ENCODE measurements around the gene SLC35F3. TPM values are rescaled to one million over a fixed set of nuclear protein-coding genes. Genes with fewer than 3 reads are reported as not detected.

SLC35F3 gene
- total and polyA plus RNA-seq, 9 donors, result 0.04 to 0.69 (median 0.17) TPM; not detected in 3

GRCh38 chr1:234361102-234361603 lies 456.7 kb downstream of the SLC35F3 start:
- Histone ChIP-seq H3K4me1 (ENCODE audit: insufficient read depth) (no peaks in the 10 kb centered on the region), H3K27ac (no peak overlapping the region), H3K36me3 (no peaks in the 10 kb centered on the region), H3K4me3 (no peak overlapping the region), H3K9me3 (no peaks in the 10 kb centered on the region), H3K27me3 (no peaks in the 10 kb centered on the region)
- 86 to 91% (median 91%) methylated on average over 3 of the region's 3 CpGs for WGBS, 3 donors
- intact Hi-C loops (cut with DNase I), result no loop called here
- DNase-seq, result no peak
- TF ChIP-seq CTCF (IDR thresholded peaks at IDR 0.05), result no peak
- no peak for TF ChIP-seq EP300 (IDR thresholded peaks at IDR 0.05)
- no peak for TF ChIP-seq POLR2A (IDR thresholded peaks at IDR 0.05)

GRCh38 chr1:234362558-234362957 lies 458.1 kb downstream of the SLC35F3 start:
- Histone ChIP-seq H3K4me3 (no peak overlapping the region), H3K9me3 (no peaks in the 10 kb centered on the region), H3K36me3 (no peaks in the 10 kb centered on the region), H3K27me3 (no peaks in the 10 kb centered on the region), H3K4me1 (ENCODE audit: insufficient read depth) (no peaks in the 10 kb centered on the region), H3K27ac (no peak overlapping the region)
- 59 to 81% (median 62%) methylated on average over 2 of the region's 2 CpGs for WGBS, 3 donors
- TF ChIP-seq EP300 (IDR thresholded peaks at IDR 0.05) (no peak), CTCF (IDR thresholded peaks at IDR 0.05) (no peak), POLR2A (IDR thresholded peaks at IDR 0.05) (no peak)
- intact Hi-C loops (cut with DNase I), result no loop called here
- no peak for DNase-seq

GRCh38 chr1:234368320-234369032 lies 464.0 kb downstream of the SLC35F3 start:
- DNase-seq, result no peak
- Histone ChIP-seq H3K9me3 (no peaks in the 10 kb centered on the region), H3K27ac (no peak overlapping the region), H3K4me1 (ENCODE audit: insufficient read depth) (no peaks in the 10 kb centered on the region), H3K27me3 (no peaks in the 10 kb centered on the region), H3K36me3 (no peaks in the 10 kb centered on the region), H3K4me3 (no peak overlapping the region)
- WGBS, 3 donors, result 70 to 74% (median 72%) methylated on average over 12 of the region's 12 CpGs
- TF ChIP-seq CTCF (IDR thresholded peaks at IDR 0.05), result no peak
- no peak for TF ChIP-seq EP300 (IDR thresholded peaks at IDR 0.05)
- no peak for TF ChIP-seq POLR2A (IDR thresholded peaks at IDR 0.05)
- intact Hi-C loops (cut with DNase I), result no loop called here

DNA sequence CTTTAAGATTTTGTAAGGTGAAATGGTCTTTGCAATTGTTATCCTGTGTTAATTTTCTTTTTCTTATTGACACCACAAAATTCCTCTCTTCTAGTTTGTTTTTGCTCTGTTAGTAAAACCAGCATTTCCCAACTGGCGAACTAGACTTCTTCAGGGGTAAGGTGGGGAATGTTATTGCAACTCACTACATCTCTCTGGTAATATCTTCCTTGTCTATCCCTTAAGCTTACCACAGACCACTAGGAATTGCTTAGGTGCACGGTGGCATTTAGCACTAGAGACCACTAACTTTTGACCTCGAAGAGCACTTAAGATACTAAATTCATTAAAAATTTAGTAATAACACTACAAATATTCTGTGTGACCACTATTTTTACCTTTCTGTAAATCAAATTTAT lies 464.6 kb downstream of the SLC35F3 start:
- intact Hi-C loops (cut with DNase I), result no loop called here
- Histone ChIP-seq H3K4me3 (no peak overlapping the region), H3K27ac (no peak overlapping the region), H3K27me3 (no peaks in the 10 kb centered on the region), H3K9me3 (no peaks in the 10 kb centered on the region), H3K36me3 (no peaks in the 10 kb centered on the region), H3K4me1 (ENCODE audit: insufficient read depth) (no peaks in the 10 kb centered on the region)
- no peak for TF ChIP-seq CTCF (IDR thresholded peaks at IDR 0.05)
- no peak for TF ChIP-seq POLR2A (IDR thresholded peaks at IDR 0.05)
- TF ChIP-seq EP300 (IDR thresholded peaks at IDR 0.05), result no peak
- WGBS, 3 donors, result 79 to 83% (median 81%) methylated on average over 3 of the region's 3 CpGs
- DNase-seq, result no peak

Measured in ovary (tissue), 9 donors.